GM21423 (cell line): Measurements from ENCODE around the gene AFF3.

ENCODE experiments used
- ATAC-seq: cut with Tn5 transposase; IDR thresholded peaks from one replicate; pipeline ENCODE4 v1.9.1; 2021; ENCODE audit warnings: mild to moderate bottlenecking, moderate library complexity; ENCODE audit not compliant: unreplicated experiment

The AFF3 gene

DNA sequence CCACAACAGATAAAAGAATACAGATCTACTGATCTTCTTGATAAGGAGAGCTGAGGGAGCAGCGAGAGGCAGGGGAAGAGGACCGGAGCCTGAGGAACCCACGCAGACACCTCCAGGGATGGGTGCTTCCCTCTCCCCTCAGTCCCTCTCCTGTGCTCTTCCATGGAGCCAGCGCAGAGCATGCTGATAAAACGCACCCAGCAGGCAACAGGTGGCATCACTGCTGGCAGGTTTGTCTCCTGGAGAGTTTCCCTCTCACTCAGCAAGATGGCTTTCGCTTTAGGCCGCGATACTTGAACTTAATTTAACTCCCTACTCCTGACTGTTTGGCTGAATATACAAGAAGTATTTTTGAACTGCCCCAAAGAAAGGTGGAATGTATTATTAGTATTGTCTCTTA is 489.5 kb downstream of the AFF3 start:
- no peak for ATAC-seq

DNA sequence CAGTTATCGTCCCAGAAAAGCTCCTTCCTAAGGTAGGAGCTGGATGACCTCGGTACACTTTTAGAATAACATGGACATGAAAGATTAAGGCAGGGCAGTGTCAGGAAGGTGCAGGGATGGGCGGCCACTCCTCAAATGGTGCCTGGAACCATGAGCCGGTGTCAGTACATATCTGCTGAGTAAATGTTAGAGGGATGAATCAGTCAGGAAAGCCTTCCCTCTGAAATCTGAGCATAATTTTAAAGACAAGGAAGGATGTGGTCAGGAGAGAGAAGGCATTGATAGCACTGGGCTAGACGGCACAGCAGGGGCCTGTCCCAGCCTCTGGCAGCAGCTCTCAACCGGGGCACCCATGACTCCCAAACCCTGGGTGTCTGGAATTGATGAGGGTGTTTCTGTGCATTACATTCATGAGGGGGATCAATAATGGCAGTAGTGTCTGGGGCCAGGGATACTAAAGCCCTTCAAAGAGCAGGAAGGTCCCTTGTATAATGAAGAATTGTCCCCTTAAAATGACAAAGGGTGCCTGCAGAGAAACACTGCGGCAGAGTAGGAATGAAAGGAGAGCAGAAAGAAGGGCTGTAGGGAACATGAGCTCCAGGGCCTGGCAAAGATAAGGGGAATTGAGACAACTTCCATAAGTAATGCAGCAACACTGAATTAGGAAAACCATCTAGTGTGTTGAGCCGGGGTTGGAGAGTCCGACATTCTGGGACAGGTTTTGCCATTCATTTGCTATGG is 490.3 kb downstream of the AFF3 start:
- ATAC-seq, result no peak

GRCh38 chr2:99648906-99649789 is 493.2 kb downstream of the AFF3 start:
- ATAC-seq, result no peak

- ATAC-seq, result no peak
Observed at GRCh38 chr2:99648178-99648844, 494.1 kb downstream of the AFF3 start.

GRCh38 chr2:99645960-99646359 is 496.4 kb downstream of the AFF3 start:
- no peak for ATAC-seq

GRCh38 chr2:99644419-99644787 is 498.0 kb downstream of the AFF3 start:
- ATAC-seq, result no peak

- no peak for ATAC-seq
Observed at GRCh38 chr2:99643787-99644418, 498.5 kb downstream of the AFF3 start.

- no peak for ATAC-seq
Observed at GRCh38 chr2:99641999-99642398, 500.4 kb downstream of the AFF3 start.

DNA sequence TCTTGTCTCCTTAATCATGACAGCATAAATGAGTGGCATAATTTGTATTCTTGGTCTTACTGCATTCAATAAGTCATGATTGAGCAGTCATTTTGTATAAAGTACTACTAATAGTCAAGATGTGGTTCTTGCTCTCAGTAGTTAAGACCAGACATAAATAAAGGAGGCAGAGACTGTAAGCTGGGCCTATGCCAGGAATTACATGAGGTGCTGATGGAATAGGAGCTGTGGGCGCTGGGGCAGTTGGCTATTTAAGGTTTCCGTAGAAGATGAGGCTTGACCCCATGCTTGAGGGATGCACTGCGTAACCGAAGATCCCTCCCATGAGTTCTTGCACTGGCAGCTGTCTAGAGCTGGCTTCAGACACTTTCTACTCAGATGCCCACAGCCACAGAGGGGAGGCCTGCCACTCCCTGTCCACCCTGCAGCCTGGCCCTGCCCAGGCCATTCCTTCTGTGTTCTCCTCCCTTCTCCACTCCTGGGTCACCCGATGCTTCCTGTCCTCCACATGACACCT is 501.7 kb downstream of the AFF3 start:
- no peak for ATAC-seq

GRCh38 chr2:99638791-99639190 is 503.6 kb downstream of the AFF3 start:
- ATAC-seq, result no peak

GRCh38 chr2:99637159-99637697 is 505.2 kb downstream of the AFF3 start:
- no peak for ATAC-seq

DNA sequence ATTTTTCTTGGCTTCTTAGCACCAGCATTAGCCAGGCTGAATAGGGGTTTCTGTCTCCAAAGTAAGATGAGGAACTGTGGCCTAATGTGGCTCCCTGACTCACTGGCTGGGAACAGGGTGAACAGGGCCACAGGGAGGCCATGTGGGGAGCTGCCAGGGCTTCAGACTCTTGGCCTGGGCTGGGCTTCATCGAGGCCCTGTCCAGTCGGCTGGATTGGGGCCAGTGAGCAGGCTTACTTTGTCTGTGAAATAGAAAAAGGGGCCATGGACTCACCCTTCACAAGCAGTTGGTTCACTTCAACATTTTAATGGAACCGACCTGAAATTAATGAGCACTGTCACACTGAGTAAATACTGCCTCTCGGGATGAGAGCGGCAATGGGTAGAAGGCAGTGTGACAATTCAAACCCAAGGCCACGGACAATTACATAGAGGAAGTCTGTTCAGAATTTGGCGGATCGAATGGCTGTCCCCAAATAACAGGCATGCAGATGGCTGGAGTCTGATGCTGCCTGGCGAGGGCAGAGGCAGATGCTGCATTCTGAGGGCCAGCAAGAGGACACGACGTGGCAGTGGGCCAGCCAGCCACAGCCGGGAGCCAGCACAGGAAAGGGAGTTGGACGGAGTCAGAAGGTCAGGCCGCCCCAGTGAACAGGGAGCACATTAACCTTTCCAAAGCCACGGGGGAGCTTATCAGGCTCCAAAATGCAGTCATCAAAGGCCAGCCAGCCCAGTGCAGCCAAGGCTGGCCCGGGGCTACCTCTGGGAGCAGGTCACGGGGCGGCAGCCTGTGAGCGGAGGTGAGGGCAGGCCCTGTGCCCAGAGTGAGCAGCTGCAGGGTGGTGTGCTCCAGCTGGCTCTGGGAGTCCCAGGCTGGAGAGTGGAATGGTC is 506.0 kb downstream of the AFF3 start:
- ATAC-seq, result no peak

DNA sequence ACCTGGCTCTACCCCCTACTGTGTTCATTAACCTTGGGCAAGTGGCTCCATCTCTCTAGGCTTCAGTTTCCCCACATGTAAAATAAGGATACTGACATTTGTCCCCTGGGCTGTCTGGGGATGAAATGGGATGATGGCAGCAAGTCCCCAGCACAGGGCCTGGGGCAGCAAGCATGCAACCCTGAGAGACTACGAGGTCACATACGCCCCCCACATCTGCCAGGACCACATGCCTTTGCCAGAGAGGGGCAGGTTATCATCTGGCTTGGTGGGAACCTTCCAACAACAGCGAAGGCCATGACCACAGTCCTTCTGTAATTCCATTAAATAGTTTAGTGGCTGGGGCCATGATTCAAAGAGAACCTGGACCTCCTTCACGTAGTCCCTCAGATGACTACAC is 506.7 kb downstream of the AFF3 start:
- no peak for ATAC-seq

DNA sequence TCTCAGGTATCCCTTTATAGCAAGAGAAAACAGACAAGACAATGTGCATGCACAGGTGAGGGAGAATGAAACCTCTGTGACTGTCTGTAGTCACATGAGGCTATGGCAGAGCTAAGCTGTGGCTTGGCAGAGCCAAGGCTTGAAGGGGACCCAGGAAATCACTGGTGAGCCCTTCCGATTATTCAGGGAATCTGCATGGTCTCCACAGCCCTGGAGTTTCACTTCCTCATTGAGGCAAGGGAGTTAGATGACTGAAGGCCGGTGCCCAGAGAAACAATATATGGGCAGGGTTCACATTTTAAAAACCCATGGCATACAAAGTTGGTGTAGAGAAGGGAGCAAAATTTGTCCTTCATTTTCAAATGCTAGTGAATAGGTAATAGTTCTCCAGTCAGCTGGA is 508.2 kb downstream of the AFF3 start:
- ATAC-seq, result no peak

GRCh38 chr2:99631700-99632099 is 510.7 kb downstream of the AFF3 start:
- no peak for ATAC-seq

GRCh38 chr2:99629320-99629719 is 513.1 kb downstream of the AFF3 start:
- no peak for ATAC-seq

DNA sequence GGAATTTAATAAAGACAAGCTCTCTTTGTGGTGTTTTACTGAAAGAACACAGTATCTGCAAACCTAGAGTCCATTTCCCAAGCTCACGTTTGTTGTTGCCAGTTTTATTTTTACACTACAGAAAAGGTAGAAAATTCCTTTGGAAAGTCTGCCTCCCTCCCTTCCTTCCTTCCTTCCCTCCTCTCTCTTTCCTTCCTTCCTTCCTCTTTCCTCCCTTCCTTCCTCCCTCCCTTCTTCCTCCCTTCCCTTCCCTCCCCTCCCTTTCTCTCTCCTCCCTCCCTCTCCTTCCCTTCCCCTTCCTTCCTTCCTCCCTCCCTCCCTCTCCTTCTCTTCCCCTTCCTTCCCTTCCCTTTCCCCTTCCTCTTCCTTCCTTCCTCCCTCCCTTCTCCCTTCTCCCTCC is 516.2 kb downstream of the AFF3 start:
- no peak for ATAC-seq

DNA sequence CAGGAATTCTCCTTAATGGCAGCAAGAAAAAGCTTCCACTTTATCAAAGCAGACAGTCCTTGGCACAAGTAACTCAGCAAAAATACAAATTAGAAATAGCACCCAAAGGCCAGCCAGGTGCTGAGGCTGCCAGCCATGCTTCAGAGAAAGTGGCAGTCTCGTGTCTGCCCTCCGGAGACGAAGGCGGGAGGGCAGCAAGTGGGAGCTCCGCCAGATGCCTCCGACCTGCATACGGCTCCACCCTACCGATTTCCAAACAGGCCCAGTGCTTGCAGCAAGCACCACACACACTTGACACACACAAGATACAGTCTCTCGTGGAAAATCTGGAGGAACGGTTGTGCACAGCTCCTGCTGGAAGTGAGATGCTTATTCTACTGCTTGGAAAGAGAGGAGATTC is 517.7 kb downstream of the AFF3 start:
- no peak for ATAC-seq

GRCh38 chr2:99623613-99624012 is 518.8 kb downstream of the AFF3 start:
- ATAC-seq, result no peak

- ATAC-seq, result no peak
Observed at GRCh38 chr2:99623035-99623434, 519.4 kb downstream of the AFF3 start.
